Urinary bladder (tissue), 4 donors: ENCODE data around the gene SLC4A2. TPM values are rescaled to one million over a fixed set of nuclear protein-coding genes. Genes with fewer than 3 reads are reported as not detected.
"Not testable (repeated sequence)": the region's sequence is repeated elsewhere in the genome, so short reads cannot be mapped to it uniquely, and the experiment has no call there.

Experiments
- DNase-seq: peaks from one replicate; pipeline ENCODE4 v3.0.0-alpha.2; 2015; ENCODE audit errors: extremely low spot score
- H3K27ac ChIP-seq: one replicate; pipeline ENCODE4 v1.5.1; 2013; ENCODE audit warnings: low read depth, mild to moderate bottlenecking, moderate library complexity
- H3K36me3 ChIP-seq: one replicate; pipeline ENCODE4 v1.6.1; 2013; ENCODE audit warnings: mild to moderate bottlenecking, moderate library complexity; ENCODE audit not compliant: insufficient read depth
- H3K4me1 ChIP-seq: one replicate; pipeline ENCODE4 v1.6.1; 2013; ENCODE audit warnings: mild to moderate bottlenecking, moderate library complexity; ENCODE audit not compliant: insufficient read depth
- H3K4me3 ChIP-seq: one replicate; pipeline ENCODE4 v1.5.1; 2013; ENCODE audit warnings: low read depth, low read length
- WGBS: extraction: QIAGEN DNeasy Blood & Tissue Kit; methylation state at CpG from one replicate; pipeline ENCODE4 v1.1.7; 2013; 5-methylcytosine and 5-hydroxymethylcytosine counted together
- polyA plus RNA-seq: library from polyadenylated mRNA; stranded (reverse); fragments of 200-250 nt; gene quantifications from one replicate; pipeline ENCODE4 v1.2.3, GENCODE V29; 2013
- total RNA-seq: library from RNA; depleted of rRNA; stranded (reverse); fragments of >200 nt; gene quantifications from one replicate; pipeline ENCODE4 v1.2.3, GENCODE V29; 2014
- donor health status: healthy with polysubstance abuse.
- donor health status: healthy.

SLC4A2 gene
- total RNA-seq (30.6 TPM), polyA plus RNA-seq (107 TPM)

GRCh38 chr7:151059367-151060112 lies at the start of gene SLC4A2:
Gene SLC4A2 (plus strand): TSS chr7:151059589. CDS start chr7:151061988, 2,399 bp downstream.
- under 1% methylated on average over 75 of the region's 75 CpGs for WGBS
- Histone ChIP-seq H3K4me1 (no peaks in the 10 kb centered on the region), H3K27ac (peak within 1 kb of the TSS; percentile 98), H3K4me3 (peak within 1 kb of the TSS; percentile 79), H3K36me3 (peaks cover under 1% of the 10 kb centered on the region)
- no peak for DNase-seq

- Histone ChIP-seq H3K27ac (peak overlapping the region; percentile 12), H3K4me3 (no peak overlapping the region), H3K36me3 (no peaks in the 10 kb centered on the region), H3K4me1 (no peaks in the 10 kb centered on the region)
- WGBS = 44% methylated on average over 7 of the region's 7 CpGs
- DNase-seq = no peak
These were observed 49.4 kb upstream of the SLC4A2 start for GRCh38 chr7:151010037-151010306.

- no peak for DNase-seq
- Histone ChIP-seq H3K36me3 (no peaks in the 10 kb centered on the region), H3K4me3 (no peak overlapping the region), H3K4me1 (no peaks in the 10 kb centered on the region), H3K27ac (no peak overlapping the region)
- 36% methylated on average over 18 of the region's 18 CpGs for WGBS
These were observed 48.9 kb upstream of the SLC4A2 start for GRCh38 chr7:151010307-151011096.

GRCh38 chr7:151011097-151011409 lies 48.3 kb upstream of the SLC4A2 start:
- Histone ChIP-seq H3K4me3 (no peak overlapping the region), H3K36me3 (no peaks in the 10 kb centered on the region), H3K27ac (no peak overlapping the region), H3K4me1 (no peaks in the 10 kb centered on the region)
- no peak for DNase-seq
- WGBS = 58% methylated on average over 1 of the region's 1 CpG

GRCh38 chr7:151011616-151012015 lies 47.8 kb upstream of the SLC4A2 start:
- not testable (repeated sequence) for H3K4me3 ChIP-seq, H3K27ac ChIP-seq, DNase-seq, H3K36me3 ChIP-seq, H3K4me1 ChIP-seq
- WGBS = 86% methylated on average over 12 of the region's 12 CpGs

- DNase-seq = no peak
- H3K4me3 ChIP-seq = no peak overlapping the region
- H3K4me1 ChIP-seq = no peaks in the 10 kb centered on the region
- no peaks in the 10 kb centered on the region for H3K36me3 ChIP-seq
- no peak overlapping the region for H3K27ac ChIP-seq
- WGBS = 79% methylated on average over 6 of the region's 6 CpGs
These were observed 47.2 kb upstream of the SLC4A2 start for GRCh38 chr7:151012031-151012692.

GRCh38 chr7:151012911-151013347 lies 46.5 kb upstream of the SLC4A2 start:
- Histone ChIP-seq H3K4me1 (no peaks in the 10 kb centered on the region), H3K27ac (no peak overlapping the region), H3K36me3 (no peaks in the 10 kb centered on the region), H3K4me3 (no peak overlapping the region)
- 33% methylated on average over 23 of the region's 23 CpGs for WGBS
- no peak for DNase-seq

- DNase-seq = no peak
- Histone ChIP-seq H3K36me3 (no peaks in the 10 kb centered on the region), H3K27ac (no peak overlapping the region), H3K4me1 (no peaks in the 10 kb centered on the region), H3K4me3 (peak overlapping the region; percentile 8)
- 17% methylated on average over 26 of the region's 26 CpGs for WGBS
These were observed 46.0 kb upstream of the SLC4A2 start for GRCh38 chr7:151013356-151013732.

GRCh38 chr7:151013733-151014497 lies 45.5 kb upstream of the SLC4A2 start:
- Histone ChIP-seq H3K4me3 (peak overlapping the region; percentile 8), H3K27ac (no peak overlapping the region), H3K36me3 (no peaks in the 10 kb centered on the region), H3K4me1 (no peaks in the 10 kb centered on the region)
- WGBS = 30% methylated on average over 55 of the region's 55 CpGs
- peak; percentile 63 for DNase-seq

GRCh38 chr7:151014950-151015349 lies 44.4 kb upstream of the SLC4A2 start:
- H3K4me1 ChIP-seq = no peaks in the 10 kb centered on the region
- no peak overlapping the region for H3K27ac ChIP-seq
- no peak overlapping the region for H3K4me3 ChIP-seq
- no peaks in the 10 kb centered on the region for H3K36me3 ChIP-seq
- no peak for DNase-seq
- 81% methylated on average over 8 of the region's 8 CpGs for WGBS

GRCh38 chr7:151015967-151016366 lies 43.4 kb upstream of the SLC4A2 start:
- Histone ChIP-seq H3K4me1 (no peaks in the 10 kb centered on the region), H3K27ac (no peak overlapping the region), H3K4me3 (no peak overlapping the region), H3K36me3 (no peaks in the 10 kb centered on the region)
- DNase-seq = no peak
- WGBS = 83% methylated on average over 5 of the region's 5 CpGs

GRCh38 chr7:151016505-151016904 lies 42.9 kb upstream of the SLC4A2 start:
- WGBS = 89% methylated on average over 8 of the region's 8 CpGs
- Histone ChIP-seq H3K27ac (no peak overlapping the region), H3K4me3 (no peak overlapping the region), H3K4me1 (no peaks in the 10 kb centered on the region), H3K36me3 (no peaks in the 10 kb centered on the region)
- DNase-seq = no peak

- Histone ChIP-seq H3K27ac (no peak overlapping the region), H3K36me3 (no peaks in the 10 kb centered on the region), H3K4me1 (no peaks in the 10 kb centered on the region), H3K4me3 (no peak overlapping the region)
- DNase-seq = no peak
- WGBS = 89% methylated on average over 15 of the region's 15 CpGs
These were observed 42.4 kb upstream of the SLC4A2 start for GRCh38 chr7:151016942-151017341.
